PC-9 (cell line): ENCODE measurements around the gene DPF1.

Source experiments
- EZH2 ChIP-seq: fragments of 200-600 bp; sonication (generic); IDR thresholded peaks from 2 replicates; pipeline ENCODE4 v1.8.0; 2017; ENCODE audit warnings: antibody characterized with exemption, low read depth
- TF ChIP-seq, protein P1 (sequence below): fragments of 200-600 bp; sonication (generic); conservative IDR thresholded peaks from 2 replicates; pipeline ENCODE4 v1.6.1; 2017; ENCODE audit warnings: mixed run types, antibody characterized with exemption, mild to moderate bottlenecking, moderate library complexity

DNA sequence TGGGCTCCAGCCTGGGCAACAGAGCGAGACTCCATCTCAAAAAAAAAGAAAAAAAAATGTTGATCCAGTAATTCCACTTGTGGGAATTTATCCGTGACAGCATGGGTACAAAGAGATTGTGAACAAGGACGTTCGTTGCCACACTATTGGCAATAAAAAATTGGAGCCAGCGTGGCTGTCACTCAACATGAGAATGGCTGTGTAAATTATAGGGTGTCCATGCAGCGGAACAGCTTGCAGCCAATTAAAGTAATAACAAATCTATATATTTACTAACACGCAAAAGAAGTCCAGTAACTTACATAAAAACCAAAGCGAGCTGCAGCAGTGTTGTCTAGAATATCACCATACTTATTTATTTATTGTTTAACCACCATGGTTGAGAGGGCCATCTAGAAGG, 19.3 kb downstream of the DPF1 start:
- TF ChIP-seq, protein P1, sequence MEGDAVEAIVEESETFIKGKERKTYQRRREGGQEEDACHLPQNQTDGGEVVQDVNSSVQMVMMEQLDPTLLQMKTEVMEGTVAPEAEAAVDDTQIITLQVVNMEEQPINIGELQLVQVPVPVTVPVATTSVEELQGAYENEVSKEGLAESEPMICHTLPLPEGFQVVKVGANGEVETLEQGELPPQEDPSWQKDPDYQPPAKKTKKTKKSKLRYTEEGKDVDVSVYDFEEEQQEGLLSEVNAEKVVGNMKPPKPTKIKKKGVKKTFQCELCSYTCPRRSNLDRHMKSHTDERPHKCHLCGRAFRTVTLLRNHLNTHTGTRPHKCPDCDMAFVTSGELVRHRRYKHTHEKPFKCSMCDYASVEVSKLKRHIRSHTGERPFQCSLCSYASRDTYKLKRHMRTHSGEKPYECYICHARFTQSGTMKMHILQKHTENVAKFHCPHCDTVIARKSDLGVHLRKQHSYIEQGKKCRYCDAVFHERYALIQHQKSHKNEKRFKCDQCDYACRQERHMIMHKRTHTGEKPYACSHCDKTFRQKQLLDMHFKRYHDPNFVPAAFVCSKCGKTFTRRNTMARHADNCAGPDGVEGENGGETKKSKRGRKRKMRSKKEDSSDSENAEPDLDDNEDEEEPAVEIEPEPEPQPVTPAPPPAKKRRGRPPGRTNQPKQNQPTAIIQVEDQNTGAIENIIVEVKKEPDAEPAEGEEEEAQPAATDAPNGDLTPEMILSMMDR: no peak
- no peak for TF ChIP-seq EZH2
